Measurements from ENCODE around the gene NKPD1.

DNA sequence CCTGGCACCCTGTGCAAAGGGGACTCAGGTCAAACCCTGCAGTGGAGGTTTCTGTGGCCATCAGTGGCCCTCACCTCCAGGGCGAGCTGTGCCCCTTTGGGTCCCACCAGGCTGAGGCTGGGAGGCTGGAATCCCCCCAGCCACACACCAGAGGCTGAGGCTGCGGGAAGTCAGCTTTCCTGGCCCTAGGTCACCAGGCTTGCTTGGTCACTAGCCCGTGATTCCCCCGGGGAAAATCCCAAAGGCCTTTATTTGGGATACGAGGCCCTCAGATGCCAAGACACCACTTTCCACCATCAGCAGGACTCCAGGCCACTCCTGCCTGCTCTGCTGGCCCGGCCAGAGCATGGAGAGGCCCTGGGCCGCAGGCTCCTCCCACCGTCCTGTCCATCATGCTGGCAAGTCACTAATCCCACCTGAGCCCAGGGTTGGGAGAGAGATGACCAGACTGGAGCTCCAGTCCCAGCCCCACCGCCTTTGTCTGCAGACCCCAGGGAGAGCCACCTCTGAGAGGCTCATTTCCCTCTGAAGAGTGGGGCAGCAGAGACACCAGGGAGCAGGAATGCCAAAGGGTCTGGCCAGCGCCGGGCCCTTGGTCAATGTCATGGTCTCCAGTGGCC lies 4.7 kb downstream of the NKPD1 start:
- TF ChIP-seq POLR2A (IDR thresholded peaks at IDR 0.05), result no peak
- TF ChIP-seq, protein P1, sequence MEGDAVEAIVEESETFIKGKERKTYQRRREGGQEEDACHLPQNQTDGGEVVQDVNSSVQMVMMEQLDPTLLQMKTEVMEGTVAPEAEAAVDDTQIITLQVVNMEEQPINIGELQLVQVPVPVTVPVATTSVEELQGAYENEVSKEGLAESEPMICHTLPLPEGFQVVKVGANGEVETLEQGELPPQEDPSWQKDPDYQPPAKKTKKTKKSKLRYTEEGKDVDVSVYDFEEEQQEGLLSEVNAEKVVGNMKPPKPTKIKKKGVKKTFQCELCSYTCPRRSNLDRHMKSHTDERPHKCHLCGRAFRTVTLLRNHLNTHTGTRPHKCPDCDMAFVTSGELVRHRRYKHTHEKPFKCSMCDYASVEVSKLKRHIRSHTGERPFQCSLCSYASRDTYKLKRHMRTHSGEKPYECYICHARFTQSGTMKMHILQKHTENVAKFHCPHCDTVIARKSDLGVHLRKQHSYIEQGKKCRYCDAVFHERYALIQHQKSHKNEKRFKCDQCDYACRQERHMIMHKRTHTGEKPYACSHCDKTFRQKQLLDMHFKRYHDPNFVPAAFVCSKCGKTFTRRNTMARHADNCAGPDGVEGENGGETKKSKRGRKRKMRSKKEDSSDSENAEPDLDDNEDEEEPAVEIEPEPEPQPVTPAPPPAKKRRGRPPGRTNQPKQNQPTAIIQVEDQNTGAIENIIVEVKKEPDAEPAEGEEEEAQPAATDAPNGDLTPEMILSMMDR (IDR thresholded peaks at IDR 0.05), result no peak

Data from lower leg skin (tissue), 3 donors.